Esophagus muscularis mucosa (tissue), 4 donors: ENCODE data around the gene DOCK11. TPM values are rescaled to one million over a fixed set of nuclear protein-coding genes. Genes with fewer than 3 reads are reported as not detected.

Source experiments
- DNase-seq: peaks from one replicate; pipeline ENCODE4 v3.0.0-alpha.2; 2017; ENCODE audit errors: extremely low spot score
- H3K27ac ChIP-seq, 4 donors: fragments of 200-600 bp; sonication (generic); replicated peaks in 1 of 4; 1 replicate in 3 of 4; 2 replicates in 1 of 4; pipeline ENCODE4 v1.5.1; 2016 to 2019; ENCODE audit warnings: mild to moderate bottlenecking in 1 of 4
- H3K27me3 ChIP-seq, 4 donors: fragments of 200-600 bp; sonication (generic); one replicate each; pipeline versions ENCODE4 v1.5.1 to v1.6.0; 2016 to 2019
- H3K36me3 ChIP-seq, 4 donors: fragments of 200-600 bp; sonication (generic); one replicate each; pipeline ENCODE4 v1.5.1; 2016 to 2019
- H3K4me1 ChIP-seq, 4 donors: fragments of 200-600 bp; sonication (generic); one replicate each; pipeline ENCODE4 v1.5.1; 2016 to 2019
- H3K4me3 ChIP-seq, 4 donors: fragments of 200-600 bp; sonication (generic); 1 replicate in 2 of 4; 2 replicates in 2 of 4; pipeline ENCODE4 v1.5.1; 2016 to 2019; ENCODE audit warnings: mild to moderate bottlenecking in 4 of 4, moderate library complexity in 1 of 4
- H3K9me3 ChIP-seq, 4 donors: fragments of 200-600 bp; sonication (generic); 1 replicate in 3 of 4; 2 replicates in 1 of 4; pipeline ENCODE4 v1.5.1; 2016 to 2019
- EP300 ChIP-seq: sonication (generic); formaldehyde crosslinking; IDR thresholded peaks from one replicate; pipeline ENCODE4 v1.6.1; 2017; ENCODE audit warnings: antibody characterized with exemption
- POLR2A ChIP-seq: fragments of 450-650 bp; IDR thresholded peaks from one replicate; pipeline ENCODE4 v1.6.1; 2017; ENCODE audit warnings: antibody characterized with exemption, moderate library complexity, mild to moderate bottlenecking, low read depth
- POLR2AphosphoS5 ChIP-seq, 2 donors: sonication (generic); formaldehyde crosslinking; IDR thresholded peaks; one replicate each; pipeline ENCODE4 v1.6.1; 2017; ENCODE audit warnings: antibody characterized with exemption in 2 of 2
- WGBS: methylation state at CpG from one replicate; pipeline ENCODE4 v1.1.5; 2018; 5-methylcytosine and 5-hydroxymethylcytosine counted together
- intact Hi-C: fragments of 100-400 bp; cut with DNase I; formaldehyde crosslinking; loops from one replicate; pipeline ENCODE4 v1.15.1; 2023
- total RNA-seq, 4 donors: library from RNA; depleted of rRNA; stranded (reverse); fragments of >200 nt; gene quantifications; one replicate each; pipeline versions ENCODE4 v1.1.0 to v1.2.1, GENCODE V29; 2016
- TF ChIP-seq, protein P1 (sequence below), 3 experiments: fragments of 200-600 bp in 2 of 3; fragments of 450-650 bp in 1 of 3; sonication (generic) in 2 of 3; IDR thresholded peaks; one replicate each; pipeline ENCODE4 v1.5.1; 2017 to 2019; ENCODE audit warnings: antibody characterized with exemption in 3 of 3, mild to moderate bottlenecking in 2 of 3, moderate library complexity in 1 of 3

Gene DOCK11
- total RNA-seq, 4 donors from 2014 or later, result 62.0 to 103 (median 64.7) TPM

- TF ChIP-seq POLR2AphosphoS5 (IDR thresholded peaks at IDR 0.05) (no peak), EP300 (no peak), POLR2A (no peak)
- TF ChIP-seq, protein P1, sequence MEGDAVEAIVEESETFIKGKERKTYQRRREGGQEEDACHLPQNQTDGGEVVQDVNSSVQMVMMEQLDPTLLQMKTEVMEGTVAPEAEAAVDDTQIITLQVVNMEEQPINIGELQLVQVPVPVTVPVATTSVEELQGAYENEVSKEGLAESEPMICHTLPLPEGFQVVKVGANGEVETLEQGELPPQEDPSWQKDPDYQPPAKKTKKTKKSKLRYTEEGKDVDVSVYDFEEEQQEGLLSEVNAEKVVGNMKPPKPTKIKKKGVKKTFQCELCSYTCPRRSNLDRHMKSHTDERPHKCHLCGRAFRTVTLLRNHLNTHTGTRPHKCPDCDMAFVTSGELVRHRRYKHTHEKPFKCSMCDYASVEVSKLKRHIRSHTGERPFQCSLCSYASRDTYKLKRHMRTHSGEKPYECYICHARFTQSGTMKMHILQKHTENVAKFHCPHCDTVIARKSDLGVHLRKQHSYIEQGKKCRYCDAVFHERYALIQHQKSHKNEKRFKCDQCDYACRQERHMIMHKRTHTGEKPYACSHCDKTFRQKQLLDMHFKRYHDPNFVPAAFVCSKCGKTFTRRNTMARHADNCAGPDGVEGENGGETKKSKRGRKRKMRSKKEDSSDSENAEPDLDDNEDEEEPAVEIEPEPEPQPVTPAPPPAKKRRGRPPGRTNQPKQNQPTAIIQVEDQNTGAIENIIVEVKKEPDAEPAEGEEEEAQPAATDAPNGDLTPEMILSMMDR (IDR thresholded peaks at IDR 0.05), result no peak
- Histone ChIP-seq H3K9me3 (no peaks in the 10 kb centered on the region), H3K4me1 (peaks cover 0 to 34% (median 27%) of the 10 kb centered on the region in 4 donors), H3K4me3 (peak overlapping the region; percentile 73 to 87 (median 80)), H3K27me3 (peaks cover 0 to 3% (median 0%) of the 10 kb centered on the region in 4 donors), H3K36me3 (no peaks in the 10 kb centered on the region), H3K27ac (peak overlapping the region; percentile 89 to 94 (median 90))
- WGBS, result 39% methylated on average over 10 of the region's 13 CpGs
- DNase-seq, result no peak
- intact Hi-C loops, result loop anchor here (10.0 kb wide), 1 partner anchor 78 kb away; no protein-coding TSS in a partner anchor
Observed at GRCh38 chrX:118496763-118497079, 1.1 kb downstream of the DOCK11 start.

DNA sequence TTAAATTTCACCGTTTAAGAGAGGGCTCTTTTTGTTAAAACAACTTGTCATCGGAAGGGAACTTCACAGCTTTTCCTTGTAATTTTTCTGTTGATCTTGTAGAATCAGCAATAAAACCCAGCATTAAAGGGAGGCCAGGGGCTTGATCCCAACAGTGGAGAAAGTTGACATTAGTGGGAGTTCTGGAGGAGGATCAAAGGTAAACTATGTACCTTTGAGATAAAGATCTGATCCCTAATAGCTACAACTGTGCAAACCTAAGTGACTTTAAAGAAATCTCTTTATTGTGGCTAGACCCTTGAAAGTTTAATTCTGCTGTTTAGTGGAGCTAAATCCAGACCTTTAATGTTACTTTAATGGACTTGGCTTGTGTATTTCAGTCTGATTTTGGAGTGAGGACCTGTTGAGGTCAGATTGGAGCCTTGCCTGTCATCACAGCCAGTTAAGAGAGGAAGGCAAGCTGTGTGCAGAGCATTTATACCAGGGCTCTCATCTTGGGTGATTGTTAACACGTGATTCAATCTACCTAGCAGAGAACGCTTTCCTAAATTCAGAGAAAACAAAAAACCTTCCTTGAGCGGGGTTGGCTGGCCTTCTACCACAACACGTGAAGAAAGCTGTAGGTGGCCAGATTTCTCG is 1.7 kb downstream of the DOCK11 start:
- Histone ChIP-seq H3K4me1 (peaks cover 0 to 40% (median 32%) of the 10 kb centered on the region in 4 donors), H3K4me3 (peak overlapping the region; percentile 73 to 87 (median 80)), H3K9me3 (no peaks in the 10 kb centered on the region), H3K27me3 (peaks cover 0 to 3% (median 0%) of the 10 kb centered on the region in 4 donors), H3K27ac (peak overlapping the region; percentile 89 to 94 (median 90)), H3K36me3 (no peaks in the 10 kb centered on the region)
- WGBS, result 49% methylated on average over 7 of the region's 7 CpGs
- DNase-seq, result no peak
- TF ChIP-seq POLR2A (no peak), POLR2AphosphoS5 (IDR thresholded peaks at IDR 0.05) (no peak), EP300 (no peak)
- TF ChIP-seq, protein P1 (IDR thresholded peaks at IDR 0.05), result no peak
- intact Hi-C loops, result loop anchor here (10.0 kb wide), 1 partner anchor 78 kb away; no protein-coding TSS in a partner anchor

- WGBS, result 57% methylated on average over 3 of the region's 3 CpGs
- no peaks in the 10 kb centered on the region for H3K36me3 ChIP-seq
- no peaks in the 10 kb centered on the region for H3K9me3 ChIP-seq
- peaks cover 0 to 50% (median 40%) of the 10 kb centered on the region in 4 donors for H3K4me1 ChIP-seq
- peaks cover 0 to 3% (median 0%) of the 10 kb centered on the region in 4 donors for H3K27me3 ChIP-seq
- no peak for DNase-seq
- no peak for TF ChIP-seq POLR2AphosphoS5 (IDR thresholded peaks at IDR 0.05)
- TF ChIP-seq POLR2A, result no peak
- TF ChIP-seq, protein P1 (IDR thresholded peaks at IDR 0.05), result no peak
- TF ChIP-seq EP300, result no peak
- peak overlapping the region in 1 of 4 donors; percentile 87 for H3K4me3 ChIP-seq
- intact Hi-C loops, result loop anchor here (10.0 kb wide), 1 partner anchor 76 kb away; no protein-coding TSS in a partner anchor
- peak overlapping the region in 3 of 4 donors; percentile 89 to 91 (median 90) for H3K27ac ChIP-seq
Observed at GRCh38 chrX:118498351-118498750, 2.7 kb downstream of the DOCK11 start.

DNA sequence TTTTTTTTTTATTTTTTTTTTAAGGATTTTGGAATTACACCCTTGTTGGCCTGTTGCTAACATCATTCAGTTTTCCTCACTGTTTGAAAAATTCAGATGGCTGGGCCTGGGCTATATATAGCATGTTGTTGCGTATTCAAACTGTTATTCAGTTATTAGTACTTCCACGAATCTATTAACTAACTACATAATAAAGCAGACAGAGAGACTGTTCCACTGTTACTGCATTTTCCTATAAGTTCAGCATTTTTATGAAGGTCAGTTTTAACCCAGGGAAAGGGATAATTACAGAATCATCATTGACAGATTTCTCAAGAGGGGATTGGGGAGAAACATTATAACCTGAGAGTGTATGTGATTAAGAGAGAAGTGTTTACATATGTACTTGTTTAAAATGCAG is 3.1 kb downstream of the DOCK11 start:
- Histone ChIP-seq H3K9me3 (no peaks in the 10 kb centered on the region), H3K27me3 (peaks cover 0 to 3% (median 0%) of the 10 kb centered on the region in 4 donors), H3K4me1 (peaks cover 0 to 54% (median 44%) of the 10 kb centered on the region in 4 donors), H3K4me3 (no peak overlapping the region), H3K36me3 (no peaks in the 10 kb centered on the region), H3K27ac (peak overlapping the region; percentile 20 to 91 (median 90))
- intact Hi-C loops, result loop anchor here (10.0 kb wide), 1 partner anchor 76 kb away; no protein-coding TSS in a partner anchor
- no peak for TF ChIP-seq POLR2A
- no peak for TF ChIP-seq EP300
- TF ChIP-seq, protein P1 (IDR thresholded peaks at IDR 0.05), result no peak
- WGBS, result 52% methylated on average over 2 of the region's 2 CpGs
- DNase-seq, result no peak
